ENCODE data around the gene FSIP2.
"Not testable (repeated sequence)": the region's sequence is repeated elsewhere in the genome, so short reads cannot be mapped to it uniquely, and the experiment has no call there.

The FSIP2 gene

GRCh38 chr2:185807351-185807750 lies 68.7 kb downstream of the FSIP2 start:
- no peak for DNase-seq (ENCODE audit: low read depth in 3 of 3)

- DNase-seq (ENCODE audit: low read depth in 3 of 3) = no peak
These were observed 73.0 kb downstream of the FSIP2 start for GRCh38 chr2:185811580-185811979.

GRCh38 chr2:185813707-185814106 lies 75.1 kb downstream of the FSIP2 start:
- no peak for DNase-seq (ENCODE audit: low read depth in 3 of 3)

GRCh38 chr2:185817991-185818390 lies 79.4 kb downstream of the FSIP2 start:
- no peak for DNase-seq (ENCODE audit: low read depth in 3 of 3)

GRCh38 chr2:185821467-185821866 lies 82.9 kb downstream of the FSIP2 start:
- no peak for DNase-seq (ENCODE audit: low read depth in 3 of 3)

GRCh38 chr2:185823773-185824172 lies 85.2 kb downstream of the FSIP2 start:
- DNase-seq (ENCODE audit: low read depth in 3 of 3) = no peak

GRCh38 chr2:185825557-185825956 lies 87.0 kb downstream of the FSIP2 start:
- DNase-seq (ENCODE audit: low read depth in 3 of 3) = no peak

GRCh38 chr2:185828326-185828725 lies 89.7 kb downstream of the FSIP2 start:
- no peak for DNase-seq (ENCODE audit: low read depth in 3 of 3)

- no peak for DNase-seq (ENCODE audit: low read depth in 3 of 3)
These were observed 95.3 kb downstream of the FSIP2 start for GRCh38 chr2:185833864-185834263.

- no peak for DNase-seq (ENCODE audit: low read depth in 3 of 3)
These were observed 97.4 kb downstream of the FSIP2 start for GRCh38 chr2:185835974-185836373.

GRCh38 chr2:185854885-185855284 lies 116.3 kb downstream of the FSIP2 start:
- no peak for DNase-seq (ENCODE audit: low read depth in 3 of 3)

- no peak for DNase-seq (ENCODE audit: low read depth in 3 of 3)
These were observed 119.1 kb downstream of the FSIP2 start for GRCh38 chr2:185857691-185858090.

- DNase-seq (ENCODE audit: low read depth in 3 of 3) = no peak
These were observed 120.9 kb downstream of the FSIP2 start for GRCh38 chr2:185859506-185859905.

- DNase-seq (ENCODE audit: low read depth in 3 of 3) = no peak
These were observed 121.7 kb downstream of the FSIP2 start for GRCh38 chr2:185860321-185860720.

GRCh38 chr2:185862657-185863398 lies 124.2 kb downstream of the FSIP2 start:
- DNase-seq (ENCODE audit: low read depth in 3 of 3) = no peak

- not testable (repeated sequence) for DNase-seq (ENCODE audit: low read depth in 3 of 3)
These were observed 126.1 kb downstream of the FSIP2 start for GRCh38 chr2:185864468-185865260.

GRCh38 chr2:185875136-185875931 lies 136.7 kb downstream of the FSIP2 start:
- DNase-seq (ENCODE audit: low read depth in 3 of 3) = no peak

- DNase-seq (ENCODE audit: low read depth in 3 of 3) = no peak
These were observed 137.6 kb downstream of the FSIP2 start for GRCh38 chr2:185876234-185876633.

GRCh38 chr2:185880396-185880795 lies 141.8 kb downstream of the FSIP2 start:
- DNase-seq (ENCODE audit: low read depth in 3 of 3) = no peak

Measured in stimulated activated CD4-positive, alpha-beta T cell treated with anti-CD3 and anti-CD28 coated beads, TNF-alpha, amount 100 ng/mL, for 24 hours (primary cell).